Activated CD8-positive, alpha-beta memory T cell treated with anti-CD3 and anti-CD28 coated beads, Interleukin-2, amount 50 U/mL, for 48 hours (primary cell): ENCODE data around the gene TRIM69.
"Not testable (repeated sequence)": the region's sequence is repeated elsewhere in the genome, so short reads cannot be mapped to it uniquely, and the experiment has no call there.

Source experiments
- DNase-seq: peaks from one replicate; pipeline ENCODE4 v3.0.0-alpha.2; 2020

Gene TRIM69

GRCh38 chr15:44753345-44753744 is 17.0 kb downstream of the TRIM69 start:
- no peak for DNase-seq

GRCh38 chr15:44763187-44763586 is 26.9 kb downstream of the TRIM69 start:
- no peak for DNase-seq

GRCh38 chr15:44763848-44764247 is 27.5 kb downstream of the TRIM69 start:
- no peak for DNase-seq

DNA sequence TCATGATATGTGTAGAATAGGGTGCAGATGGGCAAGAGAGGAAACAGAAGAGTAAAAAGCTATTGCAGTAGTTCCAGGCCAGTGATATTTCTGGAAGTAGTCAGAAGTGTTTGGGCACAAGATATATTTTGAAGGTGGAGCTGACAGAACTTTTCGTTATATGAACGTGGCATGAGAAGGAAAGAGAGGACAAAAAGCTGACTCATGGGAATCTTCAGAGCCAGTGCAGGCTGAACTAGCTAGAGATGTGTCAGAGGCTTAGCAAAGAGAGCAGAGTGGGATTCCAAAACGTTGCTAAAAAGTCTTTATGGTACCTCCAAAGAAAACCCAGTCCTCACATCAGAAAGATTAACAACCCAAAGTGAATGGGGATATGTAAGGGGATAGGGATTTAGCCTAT is 28.7 kb downstream of the TRIM69 start:
- no peak for DNase-seq

GRCh38 chr15:44769521-44769920 is 33.2 kb downstream of the TRIM69 start:
- no peak for DNase-seq

DNA sequence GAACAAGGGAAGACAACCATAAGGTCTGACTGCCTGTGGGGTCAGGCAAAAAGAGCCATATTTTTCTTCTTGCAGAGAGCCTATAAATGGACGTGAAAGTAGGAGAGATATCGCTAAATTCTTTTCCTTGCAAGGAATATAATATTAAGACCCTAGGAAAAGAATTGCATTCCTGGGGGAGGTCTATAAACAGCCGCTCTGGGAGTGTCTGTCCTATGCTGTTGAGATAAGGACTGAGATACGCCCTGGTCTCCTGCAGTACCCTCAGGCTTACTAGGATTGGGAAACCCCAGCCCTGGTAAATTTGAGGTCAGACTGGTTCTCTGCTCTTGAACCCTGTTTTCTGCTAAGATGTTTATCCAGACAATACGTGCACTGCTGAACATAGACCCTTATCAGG is 34.4 kb downstream of the TRIM69 start:
- not testable (repeated sequence) for DNase-seq

DNA sequence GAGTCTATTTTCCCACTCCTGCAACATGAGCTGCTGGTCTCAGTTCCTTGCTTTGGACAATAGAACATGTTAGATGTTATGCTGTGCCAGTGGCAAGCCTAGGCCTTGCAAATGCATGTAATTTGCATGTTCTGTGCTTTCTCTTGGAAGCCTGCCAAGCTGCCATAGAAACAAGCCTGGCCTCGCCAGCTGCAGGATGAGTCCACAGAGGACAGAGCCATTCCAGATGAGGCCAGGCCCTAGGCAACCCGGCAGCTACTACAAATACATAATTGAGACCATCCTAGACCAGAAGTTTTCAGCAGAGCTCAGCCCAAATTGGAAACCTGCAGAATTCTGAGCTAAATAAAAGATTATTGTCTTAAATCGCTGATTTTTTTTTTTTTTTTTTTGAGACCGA is 39.6 kb downstream of the TRIM69 start:
- no peak for DNase-seq

DNA sequence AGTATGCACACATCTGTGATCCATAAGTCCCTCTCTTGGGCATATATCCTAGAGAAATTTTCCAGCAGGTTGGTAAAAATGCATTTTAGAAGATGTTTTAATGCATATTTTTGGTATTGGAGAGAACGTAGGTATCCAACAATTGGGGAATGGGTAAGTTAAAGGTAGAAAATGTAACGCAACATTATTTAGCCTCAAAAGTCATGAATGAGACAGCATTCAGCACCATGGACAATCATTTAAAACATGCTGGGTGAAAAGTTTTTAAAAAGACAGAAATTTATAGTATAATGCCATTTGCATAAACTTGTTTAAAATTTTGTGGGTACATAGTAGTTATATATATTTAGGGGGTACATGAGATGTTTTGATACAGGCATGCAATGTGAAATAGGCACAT is 43.4 kb downstream of the TRIM69 start:
- no peak for DNase-seq

DNA sequence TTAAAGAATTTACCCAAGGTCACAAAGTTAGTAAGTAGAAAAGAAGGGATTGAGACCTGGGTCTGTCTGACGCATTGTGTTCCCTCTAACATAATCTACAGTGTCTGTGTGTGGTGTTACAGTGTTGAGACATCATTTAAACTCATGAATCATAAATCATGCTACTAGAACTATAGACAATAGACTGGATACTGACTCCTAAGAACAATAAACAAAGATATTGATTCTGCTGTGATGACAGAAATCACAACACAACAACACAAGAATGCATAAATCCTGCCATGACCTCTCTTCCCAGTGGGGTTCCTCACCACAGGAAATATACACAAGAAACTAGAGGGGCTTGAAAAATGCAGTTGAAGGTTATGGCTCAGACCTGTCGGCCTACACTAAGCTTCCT is 44.3 kb downstream of the TRIM69 start:
- no peak for DNase-seq

GRCh38 chr15:44781128-44781810 is 44.9 kb downstream of the TRIM69 start:
- no peak for DNase-seq

DNA sequence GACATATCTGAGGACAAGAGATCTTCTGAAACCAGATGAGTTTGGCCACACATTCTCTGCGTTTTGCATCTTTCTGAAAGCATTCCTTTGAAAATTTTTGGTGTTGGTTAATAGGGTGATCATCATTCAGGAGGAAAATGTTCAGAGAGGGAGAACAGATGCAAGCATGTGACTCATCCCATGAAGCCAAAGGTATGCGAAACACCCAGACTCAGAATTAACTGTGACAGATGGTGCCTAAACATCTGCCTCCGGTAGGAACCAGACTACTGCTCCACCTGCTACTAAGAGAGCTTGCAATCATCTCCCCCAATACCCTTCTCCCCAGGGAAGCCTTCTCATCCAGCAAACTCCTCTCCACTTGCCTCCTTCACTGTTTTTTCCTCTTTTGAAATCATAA is 46.2 kb downstream of the TRIM69 start:
- DNase-seq: no peak

GRCh38 chr15:44784918-44785274 is 48.6 kb downstream of the TRIM69 start:
- DNase-seq: not testable (repeated sequence)

GRCh38 chr15:44788748-44789147 is 52.4 kb downstream of the TRIM69 start:
- peak; percentile 69 for DNase-seq

GRCh38 chr15:44790215-44790614 is 53.9 kb downstream of the TRIM69 start:
- DNase-seq: no peak

- DNase-seq: no peak
These were observed 54.3 kb downstream of the TRIM69 start for GRCh38 chr15:44790656-44791055.

DNA sequence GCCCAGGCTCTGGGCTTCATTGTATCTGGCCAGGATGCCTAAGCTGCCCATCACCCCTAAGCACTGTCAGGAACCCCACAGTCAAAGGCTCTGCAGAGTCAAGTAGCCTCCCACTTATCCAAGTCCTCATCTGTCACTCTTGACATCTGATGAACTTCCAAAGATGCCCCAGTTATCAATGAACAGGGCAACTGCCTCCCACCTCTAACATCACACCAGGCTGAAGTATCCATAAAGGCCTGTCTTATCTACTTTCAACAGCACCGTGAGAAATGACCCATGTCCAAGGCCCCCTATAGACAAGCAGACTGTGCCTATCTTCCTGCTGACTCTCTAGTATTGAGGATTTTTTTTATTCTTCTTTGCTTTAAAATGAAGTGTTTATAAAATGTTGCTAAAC is 56.4 kb downstream of the TRIM69 start:
- DNase-seq: no peak

DNA sequence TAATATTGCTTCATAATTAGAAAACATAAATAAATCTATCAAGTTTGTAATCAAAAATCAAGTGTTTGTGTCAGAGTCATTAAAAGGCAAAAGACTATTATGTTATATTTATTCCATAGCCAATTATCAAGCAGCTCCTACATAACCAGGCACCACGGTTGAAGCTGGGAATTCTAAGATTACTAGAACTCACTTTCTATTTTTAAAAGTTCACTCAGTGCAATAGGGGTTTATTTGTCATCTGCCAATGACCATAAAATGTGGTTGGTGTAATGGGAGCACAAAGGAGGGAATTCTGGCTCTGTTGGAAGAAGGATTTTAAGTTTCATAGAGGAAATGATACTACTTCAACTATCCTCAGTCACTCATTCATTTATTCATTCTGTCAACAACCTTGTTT is 57.7 kb downstream of the TRIM69 start:
- no peak for DNase-seq

DNA sequence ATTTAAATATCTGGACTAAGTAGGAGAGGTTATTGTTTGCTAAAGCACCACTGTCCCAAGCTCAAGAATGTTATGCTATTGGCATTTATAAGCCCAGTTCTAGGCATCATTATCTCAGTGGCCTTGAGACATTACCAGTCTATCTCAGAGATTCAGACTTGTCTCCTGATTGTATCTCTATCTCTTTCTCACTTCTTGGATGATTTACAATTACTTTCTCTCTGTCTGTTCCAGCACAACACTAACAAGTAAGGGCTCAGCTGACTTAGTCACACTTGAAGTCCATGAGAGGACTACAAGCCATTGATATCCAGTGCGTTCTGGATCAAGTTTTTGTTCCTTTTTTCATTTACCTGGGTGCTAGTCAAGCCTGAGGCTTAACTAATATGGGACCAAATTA is 60.2 kb downstream of the TRIM69 start:
- no peak for DNase-seq

DNA sequence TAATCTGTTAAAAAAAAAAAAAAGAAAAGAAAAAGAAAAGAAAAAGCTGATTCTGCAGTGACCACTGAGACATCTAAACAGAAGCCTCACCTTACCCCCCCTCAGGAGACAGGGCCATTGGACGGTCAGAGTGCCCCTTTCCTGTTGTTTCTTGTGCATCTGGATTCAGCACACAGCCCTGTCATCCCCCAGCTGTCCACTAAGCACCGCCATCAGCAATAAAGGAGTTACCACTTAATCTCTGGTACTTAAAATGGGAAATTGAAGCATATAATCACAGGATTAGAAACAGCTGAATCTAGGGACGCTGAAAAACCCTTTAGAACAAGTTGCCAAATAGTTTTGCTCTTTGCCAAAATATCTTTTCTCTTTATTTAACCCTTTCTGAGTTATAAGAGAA is 62.5 kb downstream of the TRIM69 start:
- DNase-seq: no peak

DNA sequence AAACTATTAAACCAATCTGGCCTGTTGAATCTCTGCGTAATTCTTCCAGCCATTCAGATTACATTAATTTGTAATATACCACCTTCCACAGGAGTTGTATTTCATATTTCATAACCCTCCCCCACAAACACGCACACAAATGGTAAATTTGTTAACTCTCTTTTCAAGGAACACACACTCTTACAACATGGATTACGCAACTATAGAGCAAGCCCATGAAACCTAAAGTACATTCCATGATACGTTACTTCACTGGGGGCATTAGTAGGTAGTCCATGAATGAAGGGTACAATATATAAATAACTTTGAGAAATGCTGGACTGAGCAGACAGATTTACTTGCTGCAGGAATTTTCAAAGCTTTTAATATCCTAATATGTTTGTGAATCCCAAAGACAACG is 65.0 kb downstream of the TRIM69 start:
- DNase-seq: no peak

DNA sequence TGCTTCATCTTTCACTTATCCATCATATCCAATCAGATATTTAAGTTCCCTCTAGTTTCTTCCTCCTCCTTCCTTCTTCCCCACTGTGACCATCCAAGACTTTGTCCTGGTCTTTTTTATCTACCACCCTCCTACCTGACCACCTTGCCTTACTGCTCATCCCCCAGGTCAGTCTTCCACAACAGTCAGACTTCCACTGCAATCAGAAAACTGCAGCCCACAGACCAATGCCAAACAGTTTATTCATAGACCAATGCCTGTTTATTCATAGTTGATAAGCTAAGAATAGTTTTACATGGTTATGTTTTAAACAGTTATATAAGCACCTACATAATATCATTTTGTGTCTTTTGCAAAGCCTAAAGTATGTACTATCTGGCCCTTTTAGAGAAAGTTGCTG is 65.5 kb downstream of the TRIM69 start:
- DNase-seq: no peak

DNA sequence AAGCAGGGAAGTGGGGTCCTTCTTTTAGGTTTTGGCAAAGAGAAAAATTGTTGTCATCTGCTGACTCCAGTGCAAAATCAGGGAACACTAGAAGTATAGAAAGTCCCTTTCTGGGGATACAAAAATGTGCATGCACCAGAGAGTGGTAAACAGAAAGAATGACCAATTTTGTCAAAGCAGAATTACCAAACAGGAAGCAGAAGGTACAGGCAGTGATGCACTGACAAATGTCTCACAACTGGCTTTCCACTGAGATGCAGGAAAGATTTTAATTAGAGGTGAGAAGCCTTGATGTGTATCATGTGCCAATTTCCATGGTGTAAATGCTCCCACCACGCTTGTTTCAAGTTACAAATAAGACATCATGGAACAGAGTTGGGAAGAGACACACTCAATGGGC is 66.0 kb downstream of the TRIM69 start:
- no peak for DNase-seq

DNA sequence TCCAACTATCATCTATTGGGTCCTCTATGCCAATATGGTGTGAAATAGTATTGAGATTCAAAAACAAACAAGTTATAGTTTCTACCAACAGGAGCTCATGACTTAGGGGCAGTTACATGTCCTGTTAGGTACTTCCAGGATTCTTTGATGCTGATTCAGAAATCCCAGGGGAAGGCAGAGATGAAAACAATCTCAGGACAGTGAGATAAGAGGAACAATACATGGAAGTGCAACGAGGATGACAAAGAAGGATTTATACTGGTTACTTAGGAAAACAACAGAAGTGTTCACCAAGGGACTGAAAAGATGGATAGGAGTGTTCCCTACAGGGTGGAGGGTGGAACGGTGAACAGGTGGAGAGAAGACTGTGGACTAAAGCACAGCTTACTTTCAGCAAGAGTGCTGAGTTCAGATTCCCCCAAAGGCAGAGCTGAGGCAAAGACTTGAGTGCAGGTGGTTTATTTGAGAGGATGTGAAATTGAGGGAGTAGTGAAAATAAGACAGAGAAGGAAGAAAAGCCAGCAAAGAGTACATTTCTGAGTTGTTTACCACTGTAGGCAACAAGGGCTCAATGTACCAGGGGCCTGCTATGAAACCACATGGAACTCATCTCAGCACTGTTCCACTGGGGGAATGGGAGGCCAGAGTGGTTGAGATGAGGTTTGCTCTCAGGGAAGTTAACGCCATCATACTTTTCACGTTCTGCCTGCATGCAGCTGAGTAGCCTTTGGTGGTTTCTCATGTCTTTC is 68.1 kb downstream of the TRIM69 start:
- no peak for DNase-seq

DNA sequence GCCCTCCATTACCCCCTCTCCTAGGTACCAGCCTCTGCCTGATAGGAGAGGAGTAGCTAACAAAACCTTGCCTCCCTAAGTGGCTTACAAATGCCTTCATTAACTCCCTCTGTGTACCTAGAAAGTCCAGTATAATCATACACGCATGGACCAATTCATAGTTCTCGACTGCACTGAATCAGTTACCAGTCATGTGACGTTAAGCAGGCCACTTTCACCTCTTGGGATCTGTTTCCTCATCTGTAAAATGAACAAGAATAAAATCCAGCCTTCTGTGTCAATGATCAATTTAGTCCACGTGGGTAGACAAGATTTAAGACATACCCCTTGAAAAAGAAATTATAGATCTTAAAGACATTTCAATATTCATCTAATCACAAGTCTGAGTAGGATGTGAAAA is 72.2 kb downstream of the TRIM69 start:
- no peak for DNase-seq

GRCh38 chr15:44810237-44810636 is 73.9 kb downstream of the TRIM69 start:
- DNase-seq: no peak
